Fibroblast of mammary gland (primary cell): ENCODE measurements around the gene HHAT.

Source experiments
- DNase-seq: peaks from one replicate; pipeline ENCODE4 v3.0.0-alpha.2; 2010; ENCODE audit warnings: low read depth
- H3K4me3 ChIP-seq: 2 replicates; pipeline ENCODE4 v1.5.1; 2011; ENCODE audit warnings: low read depth, mild to moderate bottlenecking, low read length, moderate library complexity; ENCODE audit not compliant: control insufficient read depth
- TF ChIP-seq, protein P1 (sequence below): conservative IDR thresholded peaks from 2 replicates; pipeline ENCODE4 v1.5.1; 2011; ENCODE audit warnings: low read depth, low read length, inconsistent platforms; ENCODE audit not compliant: control insufficient read depth, insufficient read depth

HHAT gene

DNA sequence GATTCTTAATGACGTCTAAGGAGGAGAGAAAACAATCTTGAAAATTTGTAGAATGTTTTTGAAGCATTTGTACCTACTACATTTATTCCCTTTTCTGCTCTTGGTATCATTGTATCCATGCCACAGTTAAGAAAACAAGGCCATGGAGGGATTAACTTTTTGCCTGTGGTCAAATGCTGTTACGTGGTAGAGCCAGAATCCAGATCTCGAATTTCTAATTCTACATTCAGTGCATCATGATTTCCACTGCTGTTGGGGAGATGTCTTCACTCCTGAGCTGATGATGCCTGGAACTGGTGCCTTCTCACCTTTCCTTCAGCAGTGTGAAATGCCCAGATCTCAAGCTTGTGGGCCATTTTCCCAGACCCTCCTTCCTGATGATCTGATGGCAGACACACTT lies 175.6 kb downstream of the HHAT start:
- no peak for DNase-seq
- no peak overlapping the region for H3K4me3 ChIP-seq
- TF ChIP-seq, protein P1, sequence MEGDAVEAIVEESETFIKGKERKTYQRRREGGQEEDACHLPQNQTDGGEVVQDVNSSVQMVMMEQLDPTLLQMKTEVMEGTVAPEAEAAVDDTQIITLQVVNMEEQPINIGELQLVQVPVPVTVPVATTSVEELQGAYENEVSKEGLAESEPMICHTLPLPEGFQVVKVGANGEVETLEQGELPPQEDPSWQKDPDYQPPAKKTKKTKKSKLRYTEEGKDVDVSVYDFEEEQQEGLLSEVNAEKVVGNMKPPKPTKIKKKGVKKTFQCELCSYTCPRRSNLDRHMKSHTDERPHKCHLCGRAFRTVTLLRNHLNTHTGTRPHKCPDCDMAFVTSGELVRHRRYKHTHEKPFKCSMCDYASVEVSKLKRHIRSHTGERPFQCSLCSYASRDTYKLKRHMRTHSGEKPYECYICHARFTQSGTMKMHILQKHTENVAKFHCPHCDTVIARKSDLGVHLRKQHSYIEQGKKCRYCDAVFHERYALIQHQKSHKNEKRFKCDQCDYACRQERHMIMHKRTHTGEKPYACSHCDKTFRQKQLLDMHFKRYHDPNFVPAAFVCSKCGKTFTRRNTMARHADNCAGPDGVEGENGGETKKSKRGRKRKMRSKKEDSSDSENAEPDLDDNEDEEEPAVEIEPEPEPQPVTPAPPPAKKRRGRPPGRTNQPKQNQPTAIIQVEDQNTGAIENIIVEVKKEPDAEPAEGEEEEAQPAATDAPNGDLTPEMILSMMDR, result no peak

DNA sequence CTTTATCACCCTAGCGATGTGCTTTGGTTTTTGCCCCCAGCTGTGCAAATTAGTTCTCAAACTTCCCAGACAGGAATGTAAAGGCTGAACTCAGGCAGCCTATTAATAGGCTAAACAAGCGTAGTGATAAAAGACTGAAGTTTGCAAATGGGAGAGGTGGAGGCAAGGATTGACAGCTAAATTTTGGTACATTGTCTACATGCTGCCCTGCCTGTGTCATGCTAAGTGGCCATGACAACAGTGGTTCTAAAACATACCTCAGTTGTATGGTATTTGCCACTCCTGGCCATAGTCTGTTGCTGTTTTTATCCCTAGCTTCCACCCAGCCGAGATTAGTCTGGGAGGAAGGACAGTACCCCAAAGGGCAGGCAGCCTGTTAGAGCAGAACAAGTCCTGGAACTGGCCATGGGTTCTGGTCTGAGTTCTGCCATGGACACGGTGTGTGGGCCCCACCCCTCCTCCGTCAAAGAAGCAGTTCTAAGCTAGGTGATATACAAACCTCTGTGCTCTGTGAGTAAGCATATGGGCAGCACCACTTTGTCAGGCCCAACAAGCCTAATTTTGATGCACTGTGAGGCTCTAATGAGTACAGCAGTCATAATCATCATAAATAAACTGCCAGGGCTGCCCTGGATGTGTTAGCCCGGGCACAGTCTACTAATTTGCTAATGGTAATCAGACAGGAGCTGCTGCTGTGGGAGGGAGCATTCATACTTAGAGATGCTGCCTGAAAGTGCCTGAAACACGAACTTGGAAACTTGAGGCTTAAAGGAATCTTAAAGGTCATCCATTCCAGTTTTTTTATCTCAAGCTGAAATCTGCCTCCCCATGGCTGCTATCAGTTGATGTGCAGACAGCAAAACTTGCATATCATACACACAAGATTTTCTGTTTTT lies 177.1 kb downstream of the HHAT start:
- H3K4me3 ChIP-seq, result no peak overlapping the region
- TF ChIP-seq, protein P1, result no peak
- no peak for DNase-seq

DNA sequence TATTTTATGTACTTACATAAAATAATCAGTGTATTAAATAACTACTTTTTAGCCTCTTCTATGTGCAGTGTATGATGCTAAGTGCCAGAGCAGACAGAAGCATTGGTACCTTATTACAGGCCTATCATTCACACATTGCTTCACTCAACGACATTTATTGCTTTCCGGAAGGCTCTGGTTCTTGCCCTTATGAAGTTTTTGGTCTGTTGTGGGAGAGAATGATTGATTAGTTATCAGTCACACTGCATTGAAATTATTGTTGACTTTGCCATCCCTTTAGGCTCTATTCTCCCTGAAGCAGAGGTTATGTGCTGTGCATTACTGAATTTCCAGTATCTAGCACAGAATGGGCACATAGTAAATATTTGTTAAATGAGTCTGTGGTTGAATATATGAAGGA lies 178.0 kb downstream of the HHAT start:
- no peak overlapping the region for H3K4me3 ChIP-seq
- no peak for DNase-seq
- TF ChIP-seq, protein P1, result no peak

DNA sequence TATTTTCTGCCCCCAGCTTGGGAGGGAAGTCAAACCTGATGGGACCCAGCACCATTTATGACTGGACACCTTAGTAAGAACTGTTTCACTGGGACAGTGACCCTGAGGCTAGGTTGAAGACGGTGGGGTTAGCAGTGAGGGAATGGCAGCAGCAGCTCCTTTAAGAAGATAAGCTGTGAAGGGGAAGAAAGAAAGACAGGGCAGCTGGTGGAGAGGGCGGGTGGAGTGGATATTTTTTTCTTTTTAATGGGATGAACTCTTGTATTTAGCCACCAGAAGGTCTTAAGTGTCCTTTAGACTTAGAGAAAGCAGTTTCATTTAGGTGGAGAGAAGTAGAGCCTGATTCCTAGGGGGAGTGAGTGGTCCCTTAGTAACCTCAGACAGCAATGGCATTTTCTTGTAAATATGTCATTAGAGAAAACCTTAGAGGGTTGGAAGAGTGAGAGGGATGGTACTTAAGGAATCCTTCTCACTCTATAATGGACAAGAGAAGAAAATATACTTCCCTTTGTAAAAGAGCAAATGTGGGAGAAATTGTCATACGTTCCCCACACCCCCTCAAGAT lies 187.5 kb downstream of the HHAT start:
- TF ChIP-seq, protein P1, result no peak
- H3K4me3 ChIP-seq, result no peak overlapping the region
- DNase-seq, result no peak

DNA sequence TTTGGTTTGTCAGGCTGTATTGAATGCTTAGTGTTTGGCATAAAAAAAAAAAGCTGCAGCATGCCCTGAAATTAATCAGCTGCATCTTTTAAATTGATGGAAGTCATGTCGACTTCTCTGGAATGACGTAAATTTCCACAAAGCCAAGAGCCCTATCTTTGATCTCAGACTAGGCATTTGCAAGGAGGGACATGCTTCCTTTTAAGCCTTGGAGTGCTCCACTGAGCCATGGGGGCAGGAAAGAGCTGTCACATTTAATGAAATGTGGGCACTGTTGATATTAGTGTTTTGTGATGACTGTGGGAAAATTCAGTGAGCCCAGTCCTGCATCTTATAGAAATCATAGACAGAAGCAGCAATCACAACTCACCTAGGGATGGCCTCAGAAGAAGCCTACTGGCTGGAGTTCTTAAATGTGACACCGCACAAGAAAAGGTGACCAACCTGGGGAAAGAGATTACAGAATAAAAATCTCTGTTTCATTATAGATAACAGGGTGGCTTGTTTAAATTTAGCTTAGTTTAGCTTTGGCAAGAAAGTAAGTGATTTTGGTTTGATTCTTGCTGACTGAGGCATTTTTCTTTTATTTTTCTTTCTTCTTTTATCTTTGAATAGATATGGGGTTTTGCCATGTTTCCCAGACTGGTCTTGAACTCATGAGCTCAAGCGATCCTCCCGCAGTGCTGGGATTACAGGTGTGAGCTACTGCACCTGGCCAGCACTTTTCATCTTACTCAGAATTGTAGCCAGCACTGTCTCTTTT lies 188.2 kb downstream of the HHAT start:
- TF ChIP-seq, protein P1, result no peak
- DNase-seq, result no peak
- H3K4me3 ChIP-seq, result no peak overlapping the region

DNA sequence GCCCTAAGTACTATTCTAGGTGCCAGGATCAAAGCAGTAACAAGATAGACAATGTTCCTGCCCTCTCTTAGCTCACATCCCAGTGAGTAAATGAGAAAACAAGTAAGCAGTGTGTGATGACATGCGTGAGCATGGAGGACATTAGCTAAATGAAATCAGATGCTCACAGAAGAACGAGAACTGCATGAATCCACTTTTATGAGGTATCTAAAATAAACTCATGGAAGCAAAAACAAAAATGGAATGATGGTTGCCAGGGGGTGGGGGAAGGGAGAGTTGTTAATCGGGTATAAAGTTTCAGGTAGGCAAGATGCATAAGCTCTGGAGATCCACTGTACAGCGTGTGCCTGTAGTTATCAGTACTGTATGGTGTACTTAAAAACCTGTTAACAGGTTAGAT lies 195.1 kb downstream of the HHAT start:
- TF ChIP-seq, protein P1, result no peak
- H3K4me3 ChIP-seq, result no peak overlapping the region
- DNase-seq, result no peak
